ENCODE results near the gene PLPP2. TPM values are rescaled to one million over a fixed set of nuclear protein-coding genes. Genes with fewer than 3 reads are reported as not detected.

Gene PLPP2
- total RNA-seq, 2 donors from 2014 or later, result 0.56 to 1.6 TPM

GRCh38 chr19:324716-325115, 33.5 kb upstream of the PLPP2 start:
- Histone ChIP-seq H3K27me3 (replicated peaks; ENCODE audit: insufficient read depth) (no peaks in the 10 kb centered on the region), H3K36me3 (peaks cover 50% of the 10 kb centered on the region), H3K27ac (no peak overlapping the region), H3K4me3 (no peak overlapping the region), H3K9me3 (no peaks in the 10 kb centered on the region), H3K4me1 (ENCODE audit: control insufficient read depth in 1 of 2, low read depth in 2 of 2) (no peaks in the 10 kb centered on the region)
- DNase-seq (ENCODE audit: low spot score), result no peak
- no peak for TF ChIP-seq CTCF (IDR thresholded peaks at IDR 0.05)
- ATAC-seq (ENCODE audit: insufficient number of reproducible peaks, low FRiP score, low read depth), result no peak

- peaks cover 42% of the 10 kb centered on the region for H3K36me3 ChIP-seq
- H3K4me3 ChIP-seq, result no peak overlapping the region
- no peak for TF ChIP-seq CTCF (IDR thresholded peaks at IDR 0.05)
- ATAC-seq (ENCODE audit: insufficient number of reproducible peaks, low FRiP score, low read depth) (no peak), DNase-seq (ENCODE audit: low spot score) (no peak)
- H3K27ac ChIP-seq, result no peak overlapping the region
- H3K27me3 ChIP-seq (replicated peaks; ENCODE audit: insufficient read depth), result no peaks in the 10 kb centered on the region
- H3K9me3 ChIP-seq, result no peaks in the 10 kb centered on the region
- no peaks in the 10 kb centered on the region for H3K4me1 ChIP-seq (ENCODE audit: control insufficient read depth in 1 of 2, low read depth in 2 of 2)
These were observed 31.4 kb upstream of the PLPP2 start for GRCh38 chr19:322616-323015.

GRCh38 chr19:318509-318774, 27.2 kb upstream of the PLPP2 start:
- no peak overlapping the region for H3K4me3 ChIP-seq
- H3K27ac ChIP-seq, result no peak overlapping the region
- ATAC-seq (ENCODE audit: insufficient number of reproducible peaks, low FRiP score, low read depth), result no peak
- TF ChIP-seq CTCF (IDR thresholded peaks at IDR 0.05), result no peak
- H3K4me1 ChIP-seq (ENCODE audit: control insufficient read depth in 1 of 2, low read depth in 2 of 2), result no peaks in the 10 kb centered on the region
- no peaks in the 10 kb centered on the region for H3K27me3 ChIP-seq (replicated peaks; ENCODE audit: insufficient read depth)
- DNase-seq (ENCODE audit: low spot score), result no peak
- H3K9me3 ChIP-seq, result no peaks in the 10 kb centered on the region
- H3K36me3 ChIP-seq, result peaks cover 33% of the 10 kb centered on the region

GRCh38 chr19:317710-318508, 26.7 kb upstream of the PLPP2 start:
- H3K4me3 ChIP-seq, result no peak overlapping the region
- TF ChIP-seq CTCF (IDR thresholded peaks at IDR 0.05), result no peak
- no peaks in the 10 kb centered on the region for H3K4me1 ChIP-seq (ENCODE audit: control insufficient read depth in 1 of 2, low read depth in 2 of 2)
- ATAC-seq (ENCODE audit: insufficient number of reproducible peaks, low FRiP score, low read depth) (no peak), DNase-seq (ENCODE audit: low spot score) (no peak)
- no peaks in the 10 kb centered on the region for H3K9me3 ChIP-seq
- H3K27ac ChIP-seq, result no peak overlapping the region
- H3K27me3 ChIP-seq (replicated peaks; ENCODE audit: insufficient read depth), result no peaks in the 10 kb centered on the region
- peaks cover 37% of the 10 kb centered on the region for H3K36me3 ChIP-seq

- Histone ChIP-seq H3K36me3 (peaks cover 41% of the 10 kb centered on the region), H3K9me3 (no peaks in the 10 kb centered on the region), H3K4me1 (ENCODE audit: control insufficient read depth in 1 of 2, low read depth in 2 of 2) (no peaks in the 10 kb centered on the region), H3K27me3 (replicated peaks; ENCODE audit: insufficient read depth) (no peaks in the 10 kb centered on the region), H3K4me3 (no peak overlapping the region), H3K27ac (no peak overlapping the region)
- ATAC-seq (ENCODE audit: insufficient number of reproducible peaks, low FRiP score, low read depth), result no peak
- no peak for TF ChIP-seq CTCF (IDR thresholded peaks at IDR 0.05)
- no peak for DNase-seq (ENCODE audit: low spot score)
These were observed 24.6 kb upstream of the PLPP2 start for GRCh38 chr19:315811-316210.
